Neural progenitor cell (in vitro differentiated cells): ENCODE measurements around the gene HOXB4. TPM values are rescaled to one million over a fixed set of nuclear protein-coding genes. Genes with fewer than 3 reads are reported as not detected.

Experiments
- DNase-seq: peaks from one replicate; pipeline ENCODE4 v3.0.0-alpha.2; 2016; ENCODE audit warnings: low spot score
- H2AFZ ChIP-seq: fragments of 200-600 bp; sonication (generic); replicated peaks from 2 replicates; pipeline ENCODE4 v1.6.1; 2016; ENCODE audit warnings: antibody characterized with exemption
- H3F3A ChIP-seq: fragments of 200-600 bp; sonication (generic); 2 replicates; pipeline ENCODE4 v1.6.1; 2016; ENCODE audit warnings: antibody characterized with exemption, low read depth
- H3K27ac ChIP-seq: fragments of 200-600 bp; sonication (generic); 2 replicates; pipeline ENCODE4 v1.5.1; 2016; ENCODE audit warnings: mild to moderate bottlenecking
- H3K27me3 ChIP-seq: fragments of 200-600 bp; sonication (generic); 2 replicates; pipeline ENCODE4 v1.6.1; 2016; ENCODE audit warnings: mild to moderate bottlenecking, moderate library complexity
- H3K36me3 ChIP-seq: fragments of 200-600 bp; sonication (generic); 2 replicates; pipeline ENCODE4 v1.5.1; 2016
- H3K4me1 ChIP-seq: fragments of 200-600 bp; sonication (generic); 2 replicates; pipeline ENCODE4 v1.6.1; 2016; ENCODE audit warnings: mixed run types
- H3K4me2 ChIP-seq: fragments of 200-600 bp; sonication (generic); 2 replicates; pipeline ENCODE4 v1.6.1; 2016
- H3K4me3 ChIP-seq: fragments of 200-600 bp; sonication (generic); 2 replicates; pipeline ENCODE4 v1.5.1; 2016
- H3K79me2 ChIP-seq: fragments of 200-600 bp; sonication (generic); 2 replicates; pipeline ENCODE4 v1.6.1; 2016; ENCODE audit warnings: low read depth
- H3K9ac ChIP-seq: fragments of 200-600 bp; sonication (generic); 2 replicates; pipeline ENCODE4 v1.6.1; 2016
- H3K9me3 ChIP-seq: fragments of 200-600 bp; sonication (generic); 2 replicates; pipeline ENCODE4 v1.5.1; 2016; ENCODE audit warnings: low read depth
- H4K20me1 ChIP-seq: fragments of 200-600 bp; sonication (generic); 2 replicates; pipeline ENCODE4 v1.6.1; 2016; ENCODE audit warnings: low read depth
- H3K27ac Mint-ChIP-seq: 3 replicates; pipeline ENCODE4 v1.8.0; 2021; ENCODE audit warnings: mixed read lengths
- H3K27me3 Mint-ChIP-seq: 2 replicates; pipeline ENCODE4 v1.8.0; 2022; ENCODE audit warnings: low read depth, mild to moderate bottlenecking, inconsistent platforms, moderate library complexity, mixed read lengths; ENCODE audit not compliant: insufficient read depth
- H3K36me3 Mint-ChIP-seq: 3 replicates; pipeline ENCODE4 v1.8.0; 2021; ENCODE audit warnings: mixed read lengths
- H3K4me1 Mint-ChIP-seq: 3 replicates; pipeline ENCODE4 v1.8.0; 2021; ENCODE audit warnings: mixed read lengths
- H3K4me3 Mint-ChIP-seq: 3 replicates; pipeline ENCODE4 v1.8.0; 2021; ENCODE audit warnings: mild to moderate bottlenecking, moderate library complexity, mixed read lengths
- H3K9me3 Mint-ChIP-seq: 3 replicates; pipeline ENCODE4 v1.8.0; 2020; ENCODE audit warnings: mixed read lengths
- EZH2 ChIP-seq: fragments of 200-600 bp; sonication (generic); IDR thresholded peaks from 2 replicates; pipeline ENCODE4 v1.6.1; 2017; ENCODE audit warnings: antibody characterized with exemption, mild to moderate bottlenecking, moderate library complexity
- EZH2phosphoT487 ChIP-seq: fragments of 200-600 bp; sonication (generic); IDR thresholded peaks from 2 replicates; pipeline ENCODE4 v1.6.1; 2017; ENCODE audit warnings: antibody characterized with exemption
- total RNA-seq: library from RNA; depleted of rRNA; stranded (reverse); fragments of >200 nt; gene quantifications from 2 replicates; pipeline ENCODE4 v1.2.3, GENCODE V29; 2015; ENCODE audit warnings: low replicate concordance
- TF ChIP-seq, protein P1 (sequence below): fragments of 200-600 bp; sonication (generic); IDR thresholded peaks from 2 replicates; pipeline ENCODE4 v1.5.1; 2017; ENCODE audit warnings: antibody characterized with exemption, mild to moderate bottlenecking

HOXB4 gene
- total RNA-seq, 1 donor from 2014 or later: not detected

DNA sequence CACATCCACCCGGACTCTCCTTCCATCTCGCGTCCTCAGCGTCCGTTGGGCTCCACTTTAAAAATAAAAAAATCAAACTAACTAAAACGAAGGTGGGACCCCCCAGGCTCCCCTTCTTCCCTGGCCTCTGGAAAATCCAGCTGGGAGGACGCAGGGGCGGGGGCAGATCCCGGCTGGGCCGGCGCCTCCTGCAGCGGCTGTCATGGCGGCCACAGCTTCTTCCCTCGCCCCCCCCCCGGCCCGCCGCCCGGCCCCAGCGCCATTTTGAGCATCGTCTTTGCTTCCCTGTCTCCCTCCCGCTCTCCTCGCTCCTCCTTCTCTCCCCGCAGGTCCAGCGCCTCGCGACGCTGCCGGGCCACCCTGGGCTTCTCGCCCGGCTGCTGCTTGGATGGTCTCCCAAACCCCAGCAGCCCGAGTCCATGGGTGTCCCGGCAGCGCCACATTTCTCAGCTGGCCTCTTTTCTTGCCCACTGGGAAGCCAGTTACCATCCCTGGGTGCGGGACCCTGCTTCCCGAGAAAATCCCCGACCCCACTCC is 36.5 kb downstream of the HOXB4 start:
- Mint-ChIP-seq H3K27ac (no peak overlapping the region), H3K27me3 (peaks cover 81% of the 10 kb centered on the region), H3K9me3 (peaks cover 7% of the 10 kb centered on the region), H3K36me3 (no peaks in the 10 kb centered on the region), H3K4me3 (peak overlapping the region; percentile 71), H3K4me1 (peaks cover 11% of the 10 kb centered on the region)
- DNase-seq: peak; percentile 53
- Histone ChIP-seq H3K27me3 (peaks cover 100% of the 10 kb centered on the region), H2AFZ (peak overlapping the region; percentile 54), H3K27ac (no peak overlapping the region), H3K9ac (no peak overlapping the region), H3F3A (peaks cover 4% of the 10 kb centered on the region), H3K9me3 (no peaks in the 10 kb centered on the region), H3K36me3 (no peaks in the 10 kb centered on the region), H4K20me1 (peaks cover 63% of the 10 kb centered on the region), H3K4me3 (peak overlapping the region; percentile 32), H3K4me1 (no peaks in the 10 kb centered on the region), H3K79me2 (no peaks in the 10 kb centered on the region), H3K4me2 (peak overlapping the region; percentile 62)
- TF ChIP-seq, protein P1, sequence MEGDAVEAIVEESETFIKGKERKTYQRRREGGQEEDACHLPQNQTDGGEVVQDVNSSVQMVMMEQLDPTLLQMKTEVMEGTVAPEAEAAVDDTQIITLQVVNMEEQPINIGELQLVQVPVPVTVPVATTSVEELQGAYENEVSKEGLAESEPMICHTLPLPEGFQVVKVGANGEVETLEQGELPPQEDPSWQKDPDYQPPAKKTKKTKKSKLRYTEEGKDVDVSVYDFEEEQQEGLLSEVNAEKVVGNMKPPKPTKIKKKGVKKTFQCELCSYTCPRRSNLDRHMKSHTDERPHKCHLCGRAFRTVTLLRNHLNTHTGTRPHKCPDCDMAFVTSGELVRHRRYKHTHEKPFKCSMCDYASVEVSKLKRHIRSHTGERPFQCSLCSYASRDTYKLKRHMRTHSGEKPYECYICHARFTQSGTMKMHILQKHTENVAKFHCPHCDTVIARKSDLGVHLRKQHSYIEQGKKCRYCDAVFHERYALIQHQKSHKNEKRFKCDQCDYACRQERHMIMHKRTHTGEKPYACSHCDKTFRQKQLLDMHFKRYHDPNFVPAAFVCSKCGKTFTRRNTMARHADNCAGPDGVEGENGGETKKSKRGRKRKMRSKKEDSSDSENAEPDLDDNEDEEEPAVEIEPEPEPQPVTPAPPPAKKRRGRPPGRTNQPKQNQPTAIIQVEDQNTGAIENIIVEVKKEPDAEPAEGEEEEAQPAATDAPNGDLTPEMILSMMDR: no peak
- TF ChIP-seq EZH2: peak; percentile 79
- peak; percentile 57 for TF ChIP-seq EZH2phosphoT487

- no peaks in the 10 kb centered on the region for H3K36me3 Mint-ChIP-seq
- no peak for DNase-seq
- peak overlapping the region; percentile 32 for H3K4me3 ChIP-seq
- peaks cover 11% of the 10 kb centered on the region for H3K4me1 Mint-ChIP-seq
- H3F3A ChIP-seq: peaks cover 4% of the 10 kb centered on the region
- H3K36me3 ChIP-seq: no peaks in the 10 kb centered on the region
- no peaks in the 10 kb centered on the region for H3K79me2 ChIP-seq
- peaks cover 81% of the 10 kb centered on the region for H3K27me3 Mint-ChIP-seq
- H3K9ac ChIP-seq: no peak overlapping the region
- H3K9me3 Mint-ChIP-seq: peaks cover 6% of the 10 kb centered on the region
- TF ChIP-seq, protein P1: no peak
- TF ChIP-seq EZH2: no peak
- no peak for TF ChIP-seq EZH2phosphoT487
- H2AFZ ChIP-seq: no peak overlapping the region
- no peak overlapping the region for H3K27ac ChIP-seq
- no peaks in the 10 kb centered on the region for H3K9me3 ChIP-seq
- no peaks in the 10 kb centered on the region for H3K4me1 ChIP-seq
- H3K4me3 Mint-ChIP-seq: peak overlapping the region; percentile 34
- H3K27me3 ChIP-seq: peaks cover 100% of the 10 kb centered on the region
- no peak overlapping the region for H3K27ac Mint-ChIP-seq
- peaks cover 57% of the 10 kb centered on the region for H4K20me1 ChIP-seq
- peak overlapping the region; percentile 62 for H3K4me2 ChIP-seq
These were observed 37.0 kb downstream of the HOXB4 start for GRCh38 chr17:48541036-48541576.

- Histone ChIP-seq H3F3A (peaks cover 4% of the 10 kb centered on the region), H3K27me3 (peaks cover 100% of the 10 kb centered on the region), H4K20me1 (peaks cover 49% of the 10 kb centered on the region), H3K27ac (no peak overlapping the region), H3K4me2 (no peak overlapping the region), H3K4me1 (no peaks in the 10 kb centered on the region), H2AFZ (no peak overlapping the region), H3K79me2 (no peaks in the 10 kb centered on the region), H3K36me3 (no peaks in the 10 kb centered on the region), H3K9ac (no peak overlapping the region), H3K9me3 (no peaks in the 10 kb centered on the region), H3K4me3 (no peak overlapping the region)
- TF ChIP-seq EZH2phosphoT487: no peak
- TF ChIP-seq, protein P1: no peak
- TF ChIP-seq EZH2: no peak
- Mint-ChIP-seq H3K27ac (no peak overlapping the region), H3K4me3 (no peak overlapping the region), H3K36me3 (no peaks in the 10 kb centered on the region), H3K4me1 (peaks cover 6% of the 10 kb centered on the region), H3K9me3 (peaks cover 5% of the 10 kb centered on the region), H3K27me3 (peaks cover 80% of the 10 kb centered on the region)
- no peak for DNase-seq
These were observed 37.9 kb downstream of the HOXB4 start for GRCh38 chr17:48540213-48540612.
